Ovary (tissue), 9 donors: ENCODE results near the gene LIPT2. TPM values are rescaled to one million over a fixed set of nuclear protein-coding genes. Genes with fewer than 3 reads are reported as not detected.

Experiments used
- DNase-seq, 5 donors: peaks; one replicate each; pipeline ENCODE4 v3.0.0-alpha.2; 2019 to 2020
- H3K27ac ChIP-seq, 2 donors: fragments of 200-600 bp; one replicate each; pipeline versions ENCODE4 v1.5.1 to v1.8.0; 2019 to 2022
- H3K27me3 ChIP-seq: fragments of 200-600 bp; one replicate; pipeline ENCODE4 v1.8.0; 2022
- H3K36me3 ChIP-seq: fragments of 200-600 bp; sonication (generic); one replicate; pipeline ENCODE4 v1.5.1; 2019
- H3K4me1 ChIP-seq: one replicate; pipeline ENCODE4 v1.8.1; 2013; ENCODE audit warnings: mild to moderate bottlenecking, moderate library complexity; ENCODE audit not compliant: insufficient read depth
- H3K4me3 ChIP-seq: fragments of 200-600 bp; sonication (generic); one replicate; pipeline ENCODE4 v1.5.1; 2017
- H3K9me3 ChIP-seq, 2 donors: fragments of 200-600 bp in 1 of 2; sonication (generic) in 1 of 2; one replicate each; pipeline versions ENCODE4 v1.5.1 to v1.8.1; 2013 to 2019; ENCODE audit warnings: mild to moderate bottlenecking in 1 of 2, moderate library complexity in 1 of 2
- CTCF ChIP-seq, 3 donors: fragments of 450-650 bp in 2 of 3; fragments of 200-600 bp in 1 of 3; IDR thresholded peaks; one replicate each; pipeline versions ENCODE4 v1.5.1 to v1.8.0; 2016 to 2022; ENCODE audit warnings: antibody characterized with exemption in 3 of 3, mild to moderate bottlenecking in 1 of 3
- EP300 ChIP-seq: sonication (generic); formaldehyde crosslinking; IDR thresholded peaks from one replicate; pipeline ENCODE4 v1.6.1; 2017; ENCODE audit warnings: antibody characterized with exemption
- POLR2A ChIP-seq: fragments of 450-650 bp; IDR thresholded peaks from one replicate; pipeline ENCODE4 v1.6.1; 2017; ENCODE audit warnings: antibody characterized with exemption, mild to moderate bottlenecking, moderate library complexity
- WGBS, 3 donors: extraction: QIAGEN DNeasy Blood & Tissue Kit in 1 of 3; methylation state at CpG; one replicate each; pipeline versions ENCODE4 v1.1.5 to v1.1.7; 2013 to 2017; 5-methylcytosine and 5-hydroxymethylcytosine counted together
- intact Hi-C, 4 donors: fragments of 100-400 bp; cut with DNase I; formaldehyde crosslinking; loops; one replicate each; pipeline versions ENCODE4 v1.11.0 to v1.15.1; 2022 to 2023
- polyA plus RNA-seq, 2 donors: library from polyadenylated mRNA; stranded (reverse); fragments of 200-250 nt in 1 of 2; fragments of 350-450 nt in 1 of 2; fragmentation: Illumina TruSeq in 1 of 2; extraction: RNeasy Lipid Tissue Mini Kit (QIAGEN cat#74804) in 1 of 2; gene quantifications; one replicate each; pipeline ENCODE4 v1.2.3, GENCODE V29; 2013 to 2014
- total RNA-seq, 7 donors: library from RNA; depleted of rRNA in 2 of 7; stranded (reverse); fragments of >200 nt in 2 of 7; fragmentation: NEBNext Ultra II Directional in 3 of 7; extraction: Animal tissue kit (Norgen Biotek cat#: 25700) in 3 of 7; gene quantifications; one replicate each; pipeline versions ENCODE4 v1.1.0 to v1.2.4, GENCODE V29; 2016 to 2023
- donor health status: DM: no; HTN: no; CAD: no; lungs with moderate emphysema.
- donor health status: DM: no; HTN: no; CAD: no.
- donor health status: Bipolar disorder and iron deficiency.
- donor health status: DM: yes; HTN: yes; CAD: no.
- donor health status: DM: no; HTN: no; CAD: no.
- donor health status: DM: yes; HTN: yes; CAD: no.

Gene LIPT2
- total and polyA plus RNA-seq, 9 donors: 3.4 to 9.2 (median 5.6) TPM

- H3K9me3 ChIP-seq: no peaks in the 10 kb centered on the region
- 3 to 5% (median 5%) methylated on average over 53 to 62 of the region's 62 CpGs for WGBS, 3 donors
- H3K27ac ChIP-seq: peak within 1 kb of the TSS; percentile 72 to 80
- H3K4me1 ChIP-seq: peaks cover 6% of the 10 kb centered on the region
- intact Hi-C loops: no loop called here
- peak; percentile 71 to 82 (median 75) for DNase-seq
- no peak for TF ChIP-seq EP300
- no peak for TF ChIP-seq POLR2A
- no peak for TF ChIP-seq CTCF (IDR thresholded peaks at IDR 0.05)
- peak within 1 kb of the TSS; percentile 64 for H3K4me3 ChIP-seq
- H3K27me3 ChIP-seq: no peaks in the 10 kb centered on the region
- H3K36me3 ChIP-seq: no peaks in the 10 kb centered on the region
These were observed 26.3 kb downstream of the LIPT2 start, which contains the start of gene KCNE3 for GRCh38 chr11:74466916-74467885. Gene KCNE3 (minus strand): TSS chr11:74467549. CDS start chr11:74457563, 9,986 bp downstream.

GRCh38 chr11:74465291-74465708, 28.2 kb downstream of the LIPT2 start:
- intact Hi-C loops: no loop called here
- TF ChIP-seq EP300: no peak
- TF ChIP-seq CTCF (IDR thresholded peaks at IDR 0.05): no peak
- no peak for TF ChIP-seq POLR2A
- Histone ChIP-seq H3K27me3 (no peaks in the 10 kb centered on the region), H3K4me1 (peaks cover 11% of the 10 kb centered on the region), H3K9me3 (no peaks in the 10 kb centered on the region), H3K4me3 (no peak overlapping the region), H3K36me3 (no peaks in the 10 kb centered on the region), H3K27ac (no peak overlapping the region)
- 60 to 67% (median 65%) methylated on average over 2 of the region's 2 CpGs for WGBS, 3 donors
- DNase-seq: no peak

GRCh38 chr11:74464746-74465145, 28.8 kb downstream of the LIPT2 start:
- Histone ChIP-seq H3K9me3 (no peaks in the 10 kb centered on the region), H3K4me1 (peaks cover 11% of the 10 kb centered on the region), H3K27ac (no peak overlapping the region), H3K4me3 (no peak overlapping the region), H3K36me3 (no peaks in the 10 kb centered on the region), H3K27me3 (no peaks in the 10 kb centered on the region)
- WGBS, 3 donors: 94 to 100% (median 95%) methylated on average over 1 of the region's 1 CpG
- intact Hi-C loops: no loop called here
- DNase-seq: no peak
- TF ChIP-seq EP300: no peak
- TF ChIP-seq CTCF (IDR thresholded peaks at IDR 0.05): no peak
- TF ChIP-seq POLR2A: no peak

GRCh38 chr11:74463216-74463615, 30.3 kb downstream of the LIPT2 start:
- Histone ChIP-seq H3K4me1 (peaks cover 11% of the 10 kb centered on the region), H3K4me3 (no peak overlapping the region), H3K9me3 (no peaks in the 10 kb centered on the region), H3K36me3 (no peaks in the 10 kb centered on the region), H3K27me3 (no peaks in the 10 kb centered on the region), H3K27ac (peak overlapping the region in 1 of 2 donors; percentile 28)
- intact Hi-C loops: no loop called here
- 95 to 100% (median 95%) methylated on average over 1 of the region's 1 CpG for WGBS, 3 donors
- TF ChIP-seq EP300 (no peak), POLR2A (no peak)
- DNase-seq: no peak

GRCh38 chr11:74462631-74463030, 30.9 kb downstream of the LIPT2 start:
- no peak for TF ChIP-seq EP300
- no peak for TF ChIP-seq POLR2A
- TF ChIP-seq CTCF (IDR thresholded peaks at IDR 0.05): no peak
- no peaks in the 10 kb centered on the region for H3K27me3 ChIP-seq
- H3K4me1 ChIP-seq: peaks cover 8% of the 10 kb centered on the region
- no peaks in the 10 kb centered on the region for H3K9me3 ChIP-seq
- DNase-seq: no peak
- no peaks in the 10 kb centered on the region for H3K36me3 ChIP-seq
- 69 to 78% (median 72%) methylated on average over 5 of the region's 5 CpGs for WGBS, 3 donors
- intact Hi-C loops: no loop called here
- H3K27ac ChIP-seq: peak overlapping the region in 1 of 2 donors; percentile 87
- H3K4me3 ChIP-seq: no peak overlapping the region
